GM18858 (cell line): ENCODE data around the gene CTAG2.
"Not testable (repeated sequence)": the region's sequence is repeated elsewhere in the genome, so short reads cannot be mapped to it uniquely, and the experiment has no call there.

Source experiments
- ATAC-seq: cut with Tn5 transposase; IDR thresholded peaks from one replicate; pipeline ENCODE4 v1.9.1; 2021; ENCODE audit not compliant: unreplicated experiment

Gene CTAG2

GRCh38 chrX:154648931-154649330, 4.4 kb downstream of the CTAG2 start:
- ATAC-seq, result no peak

DNA sequence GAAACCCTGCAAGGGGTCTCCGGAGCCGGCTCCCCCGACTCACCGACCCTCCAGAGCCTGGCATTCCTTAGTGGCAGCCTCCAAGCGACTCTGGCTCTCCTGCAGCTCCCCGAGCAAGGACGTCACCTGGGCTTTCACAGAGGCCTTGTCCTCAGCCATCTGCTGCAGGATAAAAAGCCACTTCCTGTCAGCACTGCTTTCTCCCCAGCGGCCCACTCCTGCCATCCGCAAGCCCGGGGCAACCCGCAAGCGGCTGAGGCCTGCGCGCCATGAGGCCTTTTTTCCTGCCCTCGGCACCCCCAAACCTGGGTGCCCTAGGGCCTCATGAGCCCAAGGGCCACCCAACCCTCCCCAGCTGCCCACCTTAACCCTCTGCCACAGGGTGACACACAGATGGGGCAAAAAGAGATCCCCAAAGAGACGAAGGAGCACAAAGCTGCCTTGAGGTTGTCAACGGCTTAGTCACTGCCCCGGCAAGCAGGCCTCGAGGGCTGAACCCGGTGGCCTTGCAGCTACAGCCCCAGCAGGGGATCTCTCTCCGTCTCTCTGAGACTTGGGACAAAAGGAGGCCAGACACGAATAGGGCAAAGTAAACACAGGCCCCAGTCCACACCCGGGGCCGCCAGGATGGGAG, 7.5 kb downstream of the CTAG2 start:
- not testable (repeated sequence) for ATAC-seq

DNA sequence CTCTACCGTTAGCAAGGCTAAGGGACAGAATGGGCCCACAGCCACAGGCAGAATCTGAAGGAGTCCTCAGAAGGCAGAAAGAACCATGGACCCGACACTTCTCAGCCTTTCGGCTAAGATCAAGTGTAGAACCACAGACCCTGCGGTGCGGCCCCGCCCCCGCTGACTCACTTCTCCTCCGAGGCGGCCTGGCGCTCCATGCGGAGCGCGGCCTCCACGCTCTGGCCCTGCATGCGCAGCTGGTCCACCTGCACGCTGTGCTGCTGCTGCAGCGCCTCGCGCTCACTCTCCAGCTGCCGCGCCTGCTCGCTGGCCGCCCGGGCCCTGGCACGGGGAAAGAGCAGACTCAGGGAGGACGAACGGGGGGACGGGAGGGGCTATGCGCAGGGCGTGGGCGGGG, 9.7 kb downstream of the CTAG2 start:
- ATAC-seq, result not testable (repeated sequence)

- ATAC-seq, result not testable (repeated sequence)
These were observed 11.6 kb downstream of the CTAG2 start for GRCh38 chrX:154641740-154642139.

- ATAC-seq, result not testable (repeated sequence)
These were observed 19.7 kb downstream of the CTAG2 start for GRCh38 chrX:154633661-154634060.

DNA sequence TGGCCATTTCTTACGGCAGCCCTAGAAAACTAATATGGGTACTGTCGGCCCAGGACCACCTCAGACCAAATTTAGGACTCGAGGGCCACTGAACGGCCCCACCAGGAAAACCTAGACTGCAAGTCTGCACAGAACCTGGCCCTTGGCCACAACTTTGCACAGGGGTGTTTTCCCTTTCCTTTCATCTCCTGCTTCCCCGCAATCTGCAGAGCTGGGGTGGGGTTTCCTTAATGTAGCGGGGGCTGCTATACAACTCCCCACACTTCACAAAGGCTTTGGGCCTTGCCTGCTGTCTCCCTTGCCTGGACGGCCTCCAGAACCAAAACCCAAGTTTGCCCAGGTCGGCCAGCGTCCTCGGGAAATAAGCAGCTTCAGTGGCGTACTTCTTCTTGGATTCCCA, 22.4 kb downstream of the CTAG2 start:
- not testable (repeated sequence) for ATAC-seq

DNA sequence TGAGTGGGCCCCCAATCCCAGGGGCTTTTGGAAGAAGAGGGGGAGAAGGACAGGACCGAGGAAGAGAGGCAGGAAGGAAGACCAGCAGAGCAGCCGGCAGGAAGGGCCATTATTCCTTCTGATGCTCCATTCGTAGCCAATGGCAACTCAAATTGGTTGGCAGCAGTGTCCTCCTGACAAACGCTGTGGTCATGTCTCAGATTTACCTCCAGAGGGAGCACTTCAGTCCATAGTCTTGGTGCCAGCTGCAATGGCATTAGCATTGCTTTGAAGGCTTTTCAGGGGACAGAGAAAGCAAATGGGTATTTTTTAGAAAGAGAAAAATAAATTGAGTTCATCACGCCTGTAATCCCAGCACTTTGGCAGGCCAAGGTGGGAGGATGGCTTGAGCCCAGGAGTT, 24.4 kb downstream of the CTAG2 start:
- ATAC-seq, result not testable (repeated sequence)

GRCh38 chrX:154620767-154621414, 32.5 kb downstream of the CTAG2 start:
- ATAC-seq, result not testable (repeated sequence)

DNA sequence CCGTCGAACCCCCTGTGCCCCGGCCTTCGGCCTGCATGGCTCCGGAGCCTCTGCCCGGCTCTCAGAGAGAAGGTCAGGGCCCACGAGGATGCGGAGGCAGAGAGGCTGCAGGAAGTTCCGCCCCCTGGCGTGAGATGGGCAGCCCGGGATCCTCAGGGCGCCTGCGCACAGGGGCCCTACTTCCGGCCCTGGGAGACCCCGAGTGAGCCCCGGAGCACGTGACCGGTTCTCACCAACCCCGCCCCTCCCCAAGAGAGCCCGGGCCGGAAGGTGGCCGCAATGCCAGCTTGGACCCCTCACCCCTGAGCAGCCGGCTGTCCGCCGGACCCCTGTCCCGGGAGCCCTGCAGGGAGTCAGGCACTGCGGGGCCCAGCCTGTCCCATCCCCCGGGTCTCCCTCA, 34.2 kb downstream of the CTAG2 start, which contains the start of gene CTAG1B:
TSS of gene CTAG1B (minus strand) at position 101 of the 400 bp plus-strand sequence. CDS start at position 37, 64 bp downstream.
- not testable (repeated sequence) for ATAC-seq

- ATAC-seq, result not testable (repeated sequence)
These were observed 39.8 kb downstream of the CTAG2 start for GRCh38 chrX:154613586-154613985.

DNA sequence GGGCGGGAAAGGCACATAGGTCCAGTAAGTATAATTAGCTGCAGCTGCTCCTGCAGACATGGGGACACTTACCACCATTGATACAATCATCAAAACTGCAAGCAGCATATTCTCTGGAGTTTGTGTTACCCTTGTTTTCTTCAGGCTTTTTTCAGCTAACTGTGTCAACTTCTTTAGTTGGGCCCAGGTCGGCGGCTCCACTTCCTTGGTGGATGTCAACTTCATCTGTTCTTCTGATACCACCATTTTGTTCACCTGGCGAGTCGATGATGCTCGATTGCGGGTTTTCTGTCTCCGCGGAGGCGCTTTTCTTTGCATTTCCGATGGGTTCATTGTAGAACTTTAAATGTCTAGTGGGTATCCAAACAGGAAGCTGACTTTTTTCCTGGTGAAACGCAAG, 42.2 kb downstream of the CTAG2 start:
- not testable (repeated sequence) for ATAC-seq

GRCh38 chrX:154608823-154609222, 44.6 kb downstream of the CTAG2 start:
- not testable (repeated sequence) for ATAC-seq

DNA sequence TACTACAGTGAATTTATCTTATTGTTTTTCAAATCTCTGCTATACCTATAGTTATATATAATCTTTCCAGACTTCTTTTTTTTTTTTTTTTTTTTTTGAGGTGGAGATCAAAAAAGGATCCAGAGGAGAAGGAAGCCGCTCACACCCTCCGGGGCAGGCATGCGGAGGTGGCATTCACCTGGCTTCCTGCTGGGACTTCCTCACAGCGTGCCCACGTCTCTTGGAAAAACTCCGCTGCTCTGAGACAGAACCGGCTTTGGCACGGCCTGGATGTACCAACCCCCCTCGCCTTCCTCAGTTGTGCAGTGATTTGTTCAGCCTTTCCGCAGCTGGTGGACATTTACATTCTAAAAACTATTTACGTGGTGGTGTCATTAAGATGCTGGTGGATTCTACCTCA, 45.4 kb downstream of the CTAG2 start:
- ATAC-seq, result not testable (repeated sequence)

GRCh38 chrX:154607370-154607769, 46.0 kb downstream of the CTAG2 start:
- ATAC-seq, result no peak

DNA sequence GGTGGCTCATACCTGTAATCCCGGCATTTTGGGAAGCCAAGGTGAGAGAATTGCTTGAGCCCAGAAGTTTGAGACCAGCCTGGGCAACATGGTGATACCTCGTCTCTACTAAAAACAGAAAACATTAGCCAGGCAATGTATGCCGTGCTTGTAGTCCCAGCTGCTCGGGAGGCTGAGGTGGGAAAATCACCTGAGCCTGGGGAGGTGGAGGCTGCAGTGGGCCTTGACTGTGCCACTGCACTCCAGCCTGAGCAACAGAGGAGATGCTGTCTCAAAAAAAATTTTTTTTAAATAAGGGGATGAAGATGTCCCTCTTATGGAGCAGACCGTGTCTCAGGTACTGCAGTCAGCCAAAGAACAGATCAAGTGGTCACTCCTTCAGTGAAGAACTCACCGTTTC, 47.8 kb downstream of the CTAG2 start:
- no peak for ATAC-seq

GRCh38 chrX:154603438-154604430, 49.6 kb downstream of the CTAG2 start:
- no peak for ATAC-seq

GRCh38 chrX:154602766-154603437, 50.5 kb downstream of the CTAG2 start:
- no peak for ATAC-seq

DNA sequence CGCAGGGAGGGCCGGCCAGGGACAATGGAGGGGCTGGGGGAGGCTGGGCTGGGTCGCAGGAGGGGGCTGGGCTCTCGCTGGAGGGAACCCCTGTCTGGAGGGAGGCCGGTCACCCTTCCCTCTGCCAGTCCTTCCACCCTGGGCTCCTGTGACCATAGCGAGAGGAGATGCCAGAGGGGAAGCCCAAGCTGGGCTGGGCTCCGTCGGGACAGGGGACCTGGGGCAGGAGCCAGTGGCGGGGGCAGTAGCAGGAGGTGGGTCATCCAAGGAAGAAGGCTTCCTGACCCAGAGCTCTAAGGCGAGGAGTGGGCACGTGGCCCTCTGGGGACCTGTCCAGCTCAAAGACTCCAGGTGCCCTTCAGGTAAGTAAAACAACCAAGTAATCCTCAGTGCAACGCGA, 51.2 kb downstream of the CTAG2 start:
- no peak for ATAC-seq
